ENCODE results near the gene OXSR1.
"Not testable (repeated sequence)": the region's sequence is repeated elsewhere in the genome, so short reads cannot be mapped to it uniquely, and the experiment has no call there.

OXSR1 gene

GRCh38 chr3:38235466-38235865 lies 70.1 kb downstream of the OXSR1 start:
- DNase-seq = no peak

GRCh38 chr3:38238416-38239008 lies 73.2 kb downstream of the OXSR1 start:
- DNase-seq = no peak

- DNase-seq = not testable (repeated sequence)
Measured at GRCh38 chr3:38242812-38243211, 77.5 kb downstream of the OXSR1 start.

- no peak for DNase-seq
Measured at GRCh38 chr3:38245930-38246329, 80.6 kb downstream of the OXSR1 start.

- DNase-seq = no peak
Measured at GRCh38 chr3:38247366-38248035, 82.2 kb downstream of the OXSR1 start.

GRCh38 chr3:38250198-38250597 lies 84.9 kb downstream of the OXSR1 start:
- DNase-seq = no peak

GRCh38 chr3:38251197-38251596 lies 85.9 kb downstream of the OXSR1 start:
- no peak for DNase-seq

GRCh38 chr3:38253704-38254103 lies 88.4 kb downstream of the OXSR1 start:
- no peak for DNase-seq

GRCh38 chr3:38254872-38255271 lies 89.5 kb downstream of the OXSR1 start:
- DNase-seq = no peak

GRCh38 chr3:38255627-38256026 lies 90.3 kb downstream of the OXSR1 start:
- DNase-seq = no peak

GRCh38 chr3:38257583-38257982 lies 92.2 kb downstream of the OXSR1 start:
- no peak for DNase-seq

- no peak for DNase-seq
Measured at GRCh38 chr3:38260474-38260873, 95.1 kb downstream of the OXSR1 start.

GRCh38 chr3:38264353-38264771 lies 99.0 kb downstream of the OXSR1 start:
- DNase-seq = no peak

- DNase-seq = no peak
Measured at GRCh38 chr3:38264779-38265178, 99.4 kb downstream of the OXSR1 start.

GRCh38 chr3:38265604-38266307 lies 100.4 kb downstream of the OXSR1 start, which contains the start of gene SLC22A13:
Gene SLC22A13, plus strand, starts transcription at chr3:38265812. Its CDS starts 49 bp downstream, at chr3:38265861.
- no peak for DNase-seq

- DNase-seq = no peak
Measured at GRCh38 chr3:38266810-38267209, 101.5 kb downstream of the OXSR1 start.

GRCh38 chr3:38267662-38268061 lies 102.3 kb downstream of the OXSR1 start:
- DNase-seq = no peak

GRCh38 chr3:38268087-38268486 lies 102.8 kb downstream of the OXSR1 start:
- no peak for DNase-seq

- DNase-seq = no peak
Measured at GRCh38 chr3:38268522-38268921, 103.2 kb downstream of the OXSR1 start.

GRCh38 chr3:38270606-38271005 lies 105.3 kb downstream of the OXSR1 start:
- no peak for DNase-seq

- DNase-seq = no peak
Measured at GRCh38 chr3:38271553-38271952, 106.2 kb downstream of the OXSR1 start.

GRCh38 chr3:38274864-38275649 lies 109.7 kb downstream of the OXSR1 start:
- DNase-seq = no peak

- DNase-seq = no peak
Measured at GRCh38 chr3:38275658-38276057, 110.3 kb downstream of the OXSR1 start.

Data from stimulated activated CD4-positive, alpha-beta T cell treated with anti-CD3 and anti-CD28 coated beads, Interleukin-2, amount 100 ng/mL, for 48 hours (primary cell).